PC-9 (cell line): ENCODE measurements around the gene FAM241A.

Experiments used
- CTCF ChIP-seq: fragments of 200-600 bp; sonication (generic); conservative IDR thresholded peaks from 2 replicates; pipeline ENCODE4 v1.6.1; 2017; ENCODE audit warnings: mixed run types, antibody characterized with exemption, mild to moderate bottlenecking, moderate library complexity
- EZH2 ChIP-seq: fragments of 200-600 bp; sonication (generic); IDR thresholded peaks from 2 replicates; pipeline ENCODE4 v1.8.0; 2017; ENCODE audit warnings: antibody characterized with exemption, low read depth

GRCh38 chr4:112206431-112206830 lies 61.2 kb downstream of the FAM241A start:
- TF ChIP-seq CTCF (no peak), EZH2 (no peak)
